ENCODE results near the gene TRPM8. TPM values are rescaled to one million over a fixed set of nuclear protein-coding genes. Genes with fewer than 3 reads are reported as not detected.
A peak's percentile ranks its signal among the peaks of the same experiment; 100 is the strongest.

TRPM8 gene
- total and polyA plus RNA-seq, 2 of the 8 experiments (the other 6 are each of a cell fraction or from before 2014, with no cell fraction given), result 0.18 to 0.54 TPM

DNA sequence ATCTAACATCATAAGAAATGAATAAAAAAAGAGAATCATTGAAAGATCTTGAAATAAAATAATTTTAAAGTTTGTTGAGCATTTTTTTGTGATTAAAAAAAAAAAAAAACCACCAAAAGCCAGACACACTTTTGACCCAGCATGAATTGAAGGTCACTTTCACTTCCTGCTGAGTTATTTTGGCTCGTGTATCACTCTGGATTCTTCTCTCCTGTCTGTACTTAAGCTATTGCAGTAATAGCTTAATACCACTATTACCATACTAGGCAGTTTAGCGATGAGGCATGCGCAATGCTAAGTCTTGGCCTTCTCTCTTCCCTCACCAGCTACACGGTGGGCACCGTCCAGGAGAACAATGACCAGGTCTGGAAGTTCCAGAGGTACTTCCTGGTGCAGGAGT, 78.8 kb downstream of the TRPM8 start:
- H3K4ac ChIP-seq (replicated peaks; ENCODE audit: insufficient read length, low read depth, low read length), result no peak overlapping the region
- FAIRE-seq (no peak), DNase-seq (ENCODE audit: low read depth in 1 of 2, low spot score in 2 of 2) (no peak)
- no peak overlapping the region for H4K5ac ChIP-seq (ENCODE audit: insufficient read length, low read depth, low read length)
- no peaks in the 10 kb centered on the region for H3K23me2 ChIP-seq (ENCODE audit: low read depth, low read length)
- no peaks in the 10 kb centered on the region for H3K79me2 ChIP-seq (ENCODE audit: control insufficient read depth in 1 of 2, insufficient read depth in 2 of 2, low read length in 2 of 2)
- peaks cover 10 to 13% of the 10 kb centered on the region in 2 experiments; a peak in 2 of 4 replicates for H3K9me3 ChIP-seq (ENCODE audit: insufficient read depth in 2 of 2, low read depth in 1 of 2, low read length in 1 of 2)
- H2AFZ ChIP-seq (ENCODE audit: low read length), result no peak overlapping the region
- no peaks in the 10 kb centered on the region for H3K27me3 ChIP-seq (replicated peaks in 1 of 4; ENCODE audit: control insufficient read depth in 3 of 4, extremely low read depth in 1 of 4, insufficient read depth in 3 of 4, low read length in 3 of 4)
- no peak overlapping the region for H3K18ac ChIP-seq (ENCODE audit: extremely low read depth, low read length)
- no peak overlapping the region for H2BK20ac ChIP-seq (ENCODE audit: low read length)
- H2BK12ac ChIP-seq (ENCODE audit: low read depth, low read length), result no peak overlapping the region
- H2BK5ac ChIP-seq (ENCODE audit: low read depth, low read length), result no peak overlapping the region
- WGBS, 2 experiments (ENCODE audit: extremely low coverage in 1 of 2, insufficient coverage in 1 of 2, insufficient read length in 1 of 2, insufficient replicate concordance in 2 of 2, low coverage in 1 of 2, low lambda C conversion rate in 2 of 2, missing lambda C conversion rate in 1 of 2), result 87% methylated on average over 5 of the region's 5 CpGs; no CpG with 5 or more reads in 1 of the 2 experiments
- no peaks in the 10 kb centered on the region for H4K20me1 ChIP-seq (replicated peaks in 1 of 2; ENCODE audit: control insufficient read depth in 1 of 2, insufficient read depth in 2 of 2, low read length in 2 of 2)
- H3K14ac ChIP-seq (ENCODE audit: insufficient read length), result no peak overlapping the region
- no peak overlapping the region for H3K9ac ChIP-seq (replicated peaks in 1 of 4; ENCODE audit: extremely low read depth in 1 of 4, low read depth in 3 of 4, low read length in 3 of 4)
- H3K79me1 ChIP-seq (ENCODE audit: low read depth, low read length), result no peaks in the 10 kb centered on the region
- H3K27ac ChIP-seq (ENCODE audit: low read depth, low read length), result no peak overlapping the region
- no peak overlapping the region for H3K4me2 ChIP-seq (ENCODE audit: insufficient read depth in 1 of 2, low read depth in 2 of 2, low read length in 2 of 2)
- no peak overlapping the region for H4K91ac ChIP-seq (replicated peaks; ENCODE audit: insufficient read length, low read length)
- no peak overlapping the region for H3K4me3 ChIP-seq (ENCODE audit: extremely low read depth in 1 of 4, insufficient read depth in 2 of 4, low read depth in 3 of 4, low read length in 4 of 4)
- no peak overlapping the region for H2BK120ac ChIP-seq (replicated peaks; ENCODE audit: low read depth, low read length)
- 0 out of 8 replicates have a peak, but pooled peaks cover 0 to 3% (median 0%) of the 10 kb centered on the region in 4 experiments for H3K36me3 ChIP-seq (ENCODE audit: control insufficient read depth in 2 of 4, insufficient read depth in 4 of 4, low read length in 3 of 4)
- H2AK5ac ChIP-seq (ENCODE audit: low read depth, low read length), result 0 out of 2 replicates have a peak overlapping the region, but pooled peaks have one; percentile 8
- H4K8ac ChIP-seq (ENCODE audit: extremely low read depth, insufficient read depth, low read length), result no peak overlapping the region
- no peak overlapping the region for H3K23ac ChIP-seq (ENCODE audit: insufficient read length)
- POLR2A ChIA-PET (ENCODE audit: partially characterized antibody), result no interaction called here
- CTCF ChIA-PET (ENCODE audit: partially characterized antibody), result interaction anchor here (0.8 kb wide), 1 partner anchor 29 kb away, joined by 3 read pairs; no protein-coding TSS in a partner anchor
- H3K56ac ChIP-seq (replicated peaks; ENCODE audit: insufficient read length, low read depth, low read length), result no peak overlapping the region
- H3K4me1 ChIP-seq (replicated peaks in 1 of 4; ENCODE audit: control insufficient read depth in 3 of 4, insufficient read depth in 4 of 4, low read length in 3 of 4), result peaks cover 0 to 4% (median under 1%) of the 10 kb centered on the region in 4 experiments; a peak in 3 of 7 replicates
- H2BK15ac ChIP-seq (ENCODE audit: low read length), result no peak overlapping the region
- TF ChIP-seq JUND (IDR thresholded peaks at IDR 0.05; ENCODE audit: low read length) (no peak), CTBP2 (IDR thresholded peaks at IDR 0.05; ENCODE audit: borderline replicate concordance, insufficient read depth, insufficient read length, low read length) (no peak), MAFK (IDR thresholded peaks at IDR 0.05; ENCODE audit: low read depth, low read length) (no peak), CEBPB (IDR thresholded peaks at IDR 0.05; ENCODE audit: low read depth, low read length) (no peak), TAF1 (IDR thresholded peaks at IDR 0.05; ENCODE audit: low read depth, low read length) (no peak), POLR2AphosphoS5 (IDR thresholded peaks at IDR 0.05; ENCODE audit: low read depth, low read length) (no peak), HDAC6 (IDR thresholded peaks at IDR 0.05; ENCODE audit: low read depth, low read length) (no peak), BCL11A (IDR thresholded peaks at IDR 0.05; ENCODE audit: low read depth in 2 of 2, low read length in 2 of 2) (no peak)
- TF ChIP-seq, protein P1, sequence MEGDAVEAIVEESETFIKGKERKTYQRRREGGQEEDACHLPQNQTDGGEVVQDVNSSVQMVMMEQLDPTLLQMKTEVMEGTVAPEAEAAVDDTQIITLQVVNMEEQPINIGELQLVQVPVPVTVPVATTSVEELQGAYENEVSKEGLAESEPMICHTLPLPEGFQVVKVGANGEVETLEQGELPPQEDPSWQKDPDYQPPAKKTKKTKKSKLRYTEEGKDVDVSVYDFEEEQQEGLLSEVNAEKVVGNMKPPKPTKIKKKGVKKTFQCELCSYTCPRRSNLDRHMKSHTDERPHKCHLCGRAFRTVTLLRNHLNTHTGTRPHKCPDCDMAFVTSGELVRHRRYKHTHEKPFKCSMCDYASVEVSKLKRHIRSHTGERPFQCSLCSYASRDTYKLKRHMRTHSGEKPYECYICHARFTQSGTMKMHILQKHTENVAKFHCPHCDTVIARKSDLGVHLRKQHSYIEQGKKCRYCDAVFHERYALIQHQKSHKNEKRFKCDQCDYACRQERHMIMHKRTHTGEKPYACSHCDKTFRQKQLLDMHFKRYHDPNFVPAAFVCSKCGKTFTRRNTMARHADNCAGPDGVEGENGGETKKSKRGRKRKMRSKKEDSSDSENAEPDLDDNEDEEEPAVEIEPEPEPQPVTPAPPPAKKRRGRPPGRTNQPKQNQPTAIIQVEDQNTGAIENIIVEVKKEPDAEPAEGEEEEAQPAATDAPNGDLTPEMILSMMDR (IDR thresholded peaks at IDR 0.05; ENCODE audit: control extremely low read depth in 1 of 3, insufficient read depth in 1 of 3, low read depth in 1 of 3, low read length in 3 of 3), result no peak
